Activated gamma-delta T cell treated with anti-CD3 and anti-CD28 coated beads, Interleukin-2, amount 50 U/mL, for 16 hours (primary cell): Measurements from ENCODE around the gene ATXN10.

Source experiments
- DNase-seq: peaks from one replicate; pipeline ENCODE4 v3.0.0-alpha.2; 2020; ENCODE audit warnings: low read depth

Gene ATXN10

DNA sequence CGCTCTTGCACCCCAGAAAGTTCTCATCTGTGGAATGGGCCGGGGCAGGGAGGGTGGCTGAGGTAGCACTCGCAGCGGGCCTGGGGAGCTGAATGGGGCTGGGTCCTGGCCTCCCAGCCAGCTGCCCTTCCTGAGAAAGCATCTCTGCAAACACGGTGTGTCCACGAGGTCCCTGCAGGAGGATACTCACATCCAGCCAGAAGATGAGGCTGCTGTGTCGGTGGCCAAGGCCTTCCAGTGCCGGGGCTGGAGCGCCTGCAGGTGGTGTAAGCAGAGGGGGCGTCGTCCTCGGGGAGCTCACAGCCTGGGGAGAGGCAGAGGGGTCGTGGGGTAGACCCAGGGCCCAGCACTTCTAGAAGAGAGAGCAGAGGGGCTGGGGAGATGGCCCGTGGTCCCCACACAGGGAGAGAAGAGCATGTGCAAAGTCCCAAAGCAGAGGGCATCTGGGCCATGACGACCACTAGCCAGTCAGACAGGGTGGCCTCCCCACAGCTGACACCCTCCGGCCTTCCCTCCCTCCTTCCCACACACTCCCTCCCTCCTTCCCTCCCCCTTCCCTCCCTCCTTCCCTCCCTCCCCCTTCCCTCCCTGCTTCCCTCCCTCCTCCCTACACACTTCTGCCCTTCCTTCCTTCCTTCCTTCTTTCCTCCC lies 207.4 kb downstream of the ATXN10 start:
- DNase-seq, result no peak

DNA sequence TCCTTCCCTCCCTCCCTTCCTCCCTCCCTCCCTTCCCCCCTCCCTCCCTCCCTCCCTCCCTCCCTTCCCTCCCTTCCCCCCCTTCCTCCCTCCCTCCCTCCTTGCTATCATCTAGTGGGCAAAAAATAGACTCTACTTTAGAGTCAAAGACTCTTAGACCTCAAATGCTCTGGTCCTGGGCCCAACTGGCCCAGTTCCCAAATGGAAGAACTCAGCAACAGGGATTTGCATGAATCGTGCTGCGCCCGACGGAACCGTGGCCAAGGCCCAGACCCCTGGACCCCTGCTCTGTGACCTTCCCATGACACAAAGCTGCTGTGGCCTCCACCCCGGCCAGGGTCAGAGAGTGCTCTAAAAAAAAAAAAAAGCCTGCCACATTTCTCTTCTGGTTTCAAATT lies 207.9 kb downstream of the ATXN10 start:
- no peak for DNase-seq

DNA sequence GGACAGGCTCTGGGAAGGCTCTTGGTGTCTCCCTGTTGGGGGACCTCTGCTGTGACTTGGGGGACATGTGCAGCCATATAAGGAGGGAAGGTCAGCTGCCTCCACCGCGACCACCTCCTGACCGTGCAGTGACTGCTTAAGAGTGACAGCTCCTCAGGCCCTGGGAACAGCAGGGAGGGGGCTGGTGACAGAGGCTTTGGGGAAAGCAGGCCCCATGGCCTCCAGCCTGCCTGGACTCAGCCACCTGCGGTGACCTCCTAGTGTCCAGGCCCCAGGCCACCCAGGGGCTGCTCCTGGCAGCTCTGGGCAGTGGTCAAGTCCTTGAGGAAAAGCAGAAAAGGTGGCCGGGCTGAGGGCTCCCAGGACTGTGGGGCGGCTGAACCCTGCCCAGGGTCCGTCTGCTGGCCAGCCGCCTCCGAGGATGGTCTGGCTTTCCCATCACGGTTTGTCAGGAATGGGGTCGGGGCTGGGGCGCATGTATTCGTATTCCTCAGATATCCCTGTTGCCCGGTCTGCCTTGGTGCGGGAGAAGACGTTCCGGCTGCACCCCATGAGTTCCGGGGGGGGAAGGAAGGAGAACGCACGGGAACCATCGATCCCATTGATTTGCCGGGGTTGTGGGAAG lies 208.6 kb downstream of the ATXN10 start:
- no peak for DNase-seq

DNA sequence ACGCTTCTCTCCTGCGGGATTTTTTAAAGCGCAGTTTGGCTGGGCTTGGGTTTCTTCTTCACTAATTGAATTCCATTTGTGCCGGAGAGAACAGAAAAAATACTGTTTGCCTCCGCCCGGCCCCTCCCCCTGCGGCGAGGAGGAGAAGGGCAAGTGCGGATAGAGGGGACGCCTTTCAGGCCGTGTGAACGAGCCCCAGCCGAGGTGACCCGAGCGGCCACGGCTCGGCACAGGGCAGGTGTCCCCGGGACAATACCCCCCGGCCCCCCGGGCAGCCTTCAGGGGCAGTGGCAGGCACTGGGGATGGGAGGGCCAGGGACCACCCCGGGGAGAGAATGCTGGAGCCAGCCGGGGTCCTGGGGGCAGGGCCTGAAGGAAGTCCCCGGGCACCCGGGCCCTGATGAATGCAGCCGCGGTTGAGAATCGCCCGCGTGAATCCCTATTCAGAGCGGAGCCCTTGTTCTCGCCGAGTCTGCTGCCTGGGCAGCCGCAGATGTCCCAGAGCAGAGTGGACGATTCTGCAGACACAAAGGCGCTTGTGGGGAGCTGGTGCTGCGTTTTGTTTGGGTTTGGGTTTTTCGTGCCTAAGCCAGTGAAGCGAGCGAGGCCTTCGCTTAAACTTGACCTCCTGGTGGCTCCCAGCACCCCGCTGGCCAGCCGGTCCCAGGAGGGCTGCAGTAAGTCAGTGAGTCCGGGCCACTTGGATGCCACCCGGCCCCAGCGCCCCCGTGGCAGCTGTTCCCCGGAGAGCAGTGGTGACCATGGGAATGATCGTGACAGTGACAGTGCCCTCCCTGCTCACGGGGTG lies 209.3 kb downstream of the ATXN10 start:
- no peak for DNase-seq

DNA sequence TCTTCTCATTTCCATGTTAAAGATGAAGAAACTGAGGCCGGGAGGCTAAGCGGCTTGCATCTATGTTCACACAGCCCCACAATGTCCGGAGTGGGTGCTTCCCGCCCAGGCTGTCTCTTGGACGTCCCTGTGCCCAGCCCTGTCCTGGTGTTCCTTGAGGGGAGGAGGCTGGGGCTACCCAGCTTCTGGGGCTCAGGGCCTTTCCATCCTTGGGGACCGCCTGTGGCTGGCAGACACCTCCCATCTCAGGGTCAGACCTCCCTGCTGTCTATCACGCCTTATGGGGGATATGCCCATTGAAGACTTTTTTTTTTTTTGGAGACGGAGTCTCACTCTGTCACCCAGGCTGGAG lies 209.9 kb downstream of the ATXN10 start:
- DNase-seq, result no peak

DNA sequence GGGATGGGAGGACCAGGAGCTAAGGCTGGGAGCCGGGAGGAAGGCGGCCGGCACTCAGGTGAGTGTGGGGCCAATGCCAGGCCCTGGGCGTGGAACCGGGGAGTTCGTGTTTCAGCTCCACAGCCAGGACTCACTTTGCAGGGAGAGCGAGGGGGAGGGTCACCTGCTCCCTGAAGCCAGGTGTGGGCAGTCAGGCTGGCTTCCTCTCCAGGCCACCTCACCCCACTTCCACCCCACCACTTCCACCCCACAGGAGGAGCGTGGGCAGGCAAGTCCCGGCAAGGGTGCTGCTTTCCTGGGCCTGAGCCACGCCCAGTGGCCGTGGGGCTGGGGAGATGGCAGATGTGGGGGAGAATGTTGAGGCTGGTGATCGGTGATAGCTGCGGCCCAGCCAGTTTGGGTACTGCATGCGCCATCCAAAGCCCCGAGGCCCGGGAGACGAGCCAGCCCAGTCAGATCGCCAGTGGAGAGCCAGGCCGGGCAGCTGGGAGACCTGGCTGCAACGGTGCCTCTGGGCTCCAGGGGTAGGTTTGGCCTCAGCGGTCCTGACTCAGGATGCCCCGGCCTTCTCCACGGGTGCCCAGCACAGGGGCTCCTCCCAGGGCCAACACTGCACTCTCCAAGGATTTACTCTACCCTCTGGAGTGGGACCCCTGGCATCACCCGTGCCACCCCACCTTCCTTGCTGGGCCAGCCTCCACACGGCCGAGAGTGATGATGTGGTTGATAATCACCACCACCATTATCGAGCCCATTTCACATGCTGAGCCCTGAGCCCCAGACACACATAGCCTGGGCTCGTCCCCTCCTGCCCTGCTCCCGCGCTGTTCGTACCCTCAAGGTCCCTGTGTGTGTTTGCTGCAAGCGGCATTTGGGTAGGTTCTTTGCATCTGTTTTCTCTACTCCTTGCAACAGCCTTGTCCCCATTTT lies 211.5 kb downstream of the ATXN10 start:
- no peak for DNase-seq

DNA sequence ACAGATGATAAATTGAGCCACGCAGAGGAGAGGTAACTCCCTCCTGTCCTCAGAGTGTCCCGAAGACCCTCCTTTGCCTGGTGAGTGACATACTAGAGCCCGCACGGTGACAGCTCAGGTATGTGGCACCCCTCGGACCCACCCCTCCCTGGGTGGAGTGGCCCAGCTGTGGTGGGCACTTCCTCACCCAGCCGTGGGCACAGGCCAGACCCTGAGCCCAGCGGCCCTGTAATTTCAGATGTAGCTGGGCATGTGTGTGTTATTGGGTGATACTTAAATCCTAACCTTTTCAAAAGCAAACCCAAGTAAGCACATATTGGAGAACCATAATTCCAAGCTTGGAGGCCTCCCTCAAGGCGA lies 212.2 kb downstream of the ATXN10 start:
- DNase-seq, result no peak

DNA sequence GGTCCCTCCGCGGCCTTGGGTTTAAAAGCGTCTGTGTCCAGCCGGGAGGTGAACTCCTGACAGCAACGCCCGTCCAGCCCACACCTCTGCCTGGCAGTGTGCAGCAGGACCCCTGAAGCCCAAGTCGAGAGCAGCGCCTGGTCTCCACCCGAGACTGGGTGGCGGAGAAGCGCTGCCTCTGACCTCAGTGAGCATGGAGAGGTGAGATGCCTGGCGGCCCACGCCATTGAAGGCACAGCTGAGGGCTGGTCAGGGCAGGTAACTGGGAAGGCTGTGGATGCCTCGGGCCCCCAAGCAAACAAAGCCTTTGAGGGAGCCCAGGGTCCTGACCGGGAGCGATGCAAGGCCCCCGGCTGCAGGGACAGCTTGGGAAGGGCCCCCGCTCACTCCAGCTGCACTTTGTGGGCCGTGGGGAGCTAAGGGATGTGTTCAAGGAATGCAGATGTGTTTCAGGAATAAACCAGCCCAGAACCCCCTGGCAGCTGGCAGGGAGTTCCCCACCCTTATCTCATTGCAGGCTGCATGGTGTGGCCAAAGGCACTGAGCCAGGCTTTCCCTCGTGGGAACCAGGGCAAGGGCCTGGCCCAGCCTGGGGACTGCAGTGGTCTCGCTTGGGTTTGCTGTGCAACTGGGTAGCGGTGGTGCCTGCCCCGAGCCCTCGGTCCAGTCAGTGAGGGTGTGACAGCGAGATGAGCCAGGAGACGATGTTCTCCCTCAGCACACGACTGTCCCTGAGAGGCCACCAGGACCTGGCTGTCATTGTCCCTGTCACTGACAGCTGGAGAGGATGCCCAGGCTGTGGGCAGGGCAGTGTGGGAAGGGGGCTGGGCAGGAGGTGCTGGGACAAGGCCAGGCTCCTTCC lies 212.8 kb downstream of the ATXN10 start:
- no peak for DNase-seq

DNA sequence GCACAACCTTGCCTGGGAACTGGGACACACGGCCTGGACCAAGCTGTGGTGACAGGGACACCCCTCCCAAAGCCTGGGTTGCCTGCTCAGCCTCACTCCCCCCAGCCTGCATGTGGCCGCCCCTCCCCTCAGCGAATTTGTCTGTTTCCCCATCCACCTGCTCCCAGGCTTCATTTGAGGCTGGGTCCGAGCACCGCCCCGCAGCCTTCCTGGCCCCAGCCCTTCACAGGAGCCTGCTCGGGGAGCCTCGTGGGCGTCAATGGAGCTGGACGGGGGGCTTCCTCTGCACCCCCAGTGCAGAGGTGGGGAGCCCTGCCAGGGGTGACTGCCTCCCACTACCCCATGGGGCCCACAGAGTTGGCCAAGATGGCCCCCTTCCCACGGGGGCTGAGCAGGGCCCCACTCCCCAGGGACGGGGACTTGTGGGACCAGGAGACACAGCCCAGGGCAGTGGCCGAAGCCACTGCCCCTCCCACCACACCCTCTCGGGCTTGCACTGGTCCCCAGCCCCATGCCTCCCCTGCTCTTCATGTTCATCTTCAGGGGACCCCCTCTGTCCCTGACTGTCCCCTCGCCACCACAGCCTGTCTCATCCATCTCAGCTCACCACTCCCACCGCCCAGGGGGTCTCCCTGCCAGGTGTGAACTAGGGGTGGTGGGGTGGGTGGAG lies 213.7 kb downstream of the ATXN10 start:
- no peak for DNase-seq

DNA sequence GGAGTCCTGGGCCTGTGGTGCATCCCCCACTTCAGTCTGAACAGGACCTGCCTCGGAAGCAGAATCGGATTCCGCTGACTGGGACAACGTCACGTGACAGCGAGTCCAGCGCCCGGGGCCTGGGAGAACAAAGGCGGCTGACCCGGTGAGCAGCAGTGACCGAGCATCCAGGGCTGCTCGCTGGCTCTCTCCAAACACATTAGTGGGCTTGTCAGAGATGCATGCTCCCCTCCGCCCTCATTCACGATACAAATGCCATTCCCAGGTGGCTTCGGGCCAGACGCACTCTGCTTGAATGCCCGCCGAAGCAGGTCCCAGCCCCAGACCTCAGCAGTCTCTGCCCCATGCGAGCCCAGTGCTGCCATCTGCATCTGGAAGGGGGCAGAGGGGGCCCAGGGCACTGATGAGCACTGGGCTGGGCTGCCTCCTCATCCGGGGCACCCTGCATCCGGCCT lies 214.3 kb downstream of the ATXN10 start:
- DNase-seq, result no peak

DNA sequence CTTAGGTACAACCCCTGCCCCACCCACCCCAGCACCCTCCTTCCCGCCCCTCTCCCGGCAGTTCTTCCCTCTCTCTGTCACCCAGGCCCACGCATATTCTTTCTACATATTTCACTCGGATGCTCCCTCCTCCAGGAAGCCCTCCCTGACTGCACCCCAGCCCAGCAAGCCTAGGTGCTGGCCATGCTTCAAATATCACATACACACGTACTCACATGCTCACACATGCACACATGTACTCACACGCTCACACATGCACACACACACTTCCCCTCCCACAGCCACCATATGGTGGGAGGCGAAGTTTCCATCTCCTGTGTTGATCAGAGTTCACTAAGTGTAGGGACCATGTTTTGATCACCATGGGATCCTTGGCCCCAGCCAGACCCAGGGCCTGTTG lies 214.9 kb downstream of the ATXN10 start:
- no peak for DNase-seq

DNA sequence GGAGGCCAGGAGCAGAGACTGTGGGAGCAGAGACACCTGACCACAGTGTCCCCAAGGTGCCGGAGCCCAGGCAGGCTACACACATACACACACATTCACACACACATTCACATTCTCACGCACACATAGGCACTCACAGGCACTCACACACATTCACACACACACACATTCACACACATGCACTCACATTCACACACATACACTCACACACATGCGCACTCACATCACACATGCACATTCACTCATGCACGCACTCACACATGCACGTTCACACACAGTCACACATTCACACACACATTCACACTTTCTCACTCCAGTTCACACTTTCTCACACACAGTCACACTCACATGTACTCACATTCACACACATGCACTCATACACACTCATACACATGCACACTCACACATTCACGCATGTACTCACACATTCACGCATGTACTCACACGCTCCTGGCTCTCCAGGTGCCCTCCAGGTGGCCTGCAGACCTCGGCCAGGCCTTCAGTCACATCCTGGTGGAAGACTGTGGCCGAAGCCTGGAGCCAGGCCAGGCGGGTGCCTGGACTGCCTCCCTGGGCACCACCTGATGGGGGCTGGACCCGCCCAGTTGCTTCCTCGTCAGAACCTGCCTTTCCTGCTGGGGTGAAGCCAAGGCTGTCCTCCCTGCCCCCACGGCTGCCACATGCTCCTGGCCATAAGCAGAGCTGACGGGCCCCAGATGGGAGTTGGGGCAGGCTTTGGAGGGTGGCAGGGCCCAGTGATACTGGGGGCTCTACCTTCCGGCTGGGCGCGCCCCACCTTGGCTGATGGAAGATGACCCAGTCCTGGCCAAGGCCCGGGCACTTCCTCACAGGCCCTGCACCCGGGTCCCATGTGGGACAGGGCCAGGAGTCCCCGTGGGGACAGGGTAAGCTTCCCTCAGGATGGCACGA lies 215.8 kb downstream of the ATXN10 start:
- no peak for DNase-seq

DNA sequence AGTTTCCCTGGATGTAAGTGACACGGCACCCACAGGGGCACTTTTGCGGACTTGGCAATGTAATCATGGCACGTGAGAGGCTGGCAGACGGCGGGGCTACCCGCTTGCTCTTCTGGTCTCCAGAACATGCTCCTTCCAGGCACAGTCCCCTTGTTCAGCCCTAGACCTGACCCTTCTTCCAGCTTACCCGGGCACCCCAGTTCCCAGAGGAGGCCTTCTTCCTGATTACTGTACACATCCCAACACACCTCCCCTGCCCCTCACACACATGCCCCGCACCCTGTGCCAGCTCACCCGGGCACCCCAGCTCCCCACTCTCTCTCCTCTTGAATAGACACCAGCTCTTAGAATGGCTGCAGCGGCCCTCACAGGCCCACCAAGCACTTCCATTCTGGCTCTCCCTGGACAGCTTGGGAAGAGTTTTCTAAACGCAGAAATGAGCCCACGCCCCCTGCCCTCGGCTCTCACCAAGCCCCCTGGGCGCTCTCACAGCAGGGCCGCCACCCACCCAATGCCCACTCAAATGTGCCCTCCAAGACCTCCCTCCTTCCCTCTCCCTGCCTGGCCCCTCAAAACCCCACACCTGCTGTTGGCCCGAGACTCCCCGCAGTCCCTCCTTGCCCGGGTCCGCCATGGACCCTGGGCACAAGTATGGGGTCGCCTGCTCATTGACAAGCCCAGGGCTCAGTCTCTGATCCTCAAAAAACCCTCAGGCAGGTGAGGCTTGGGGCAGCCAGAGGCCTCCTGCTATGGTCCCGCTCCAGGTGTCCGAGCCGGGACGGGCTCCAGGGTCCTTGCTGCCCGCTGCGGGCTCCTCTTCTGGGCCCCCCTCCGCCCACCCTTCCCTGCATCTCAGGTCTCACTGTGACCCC lies 216.8 kb downstream of the ATXN10 start:
- no peak for DNase-seq

DNA sequence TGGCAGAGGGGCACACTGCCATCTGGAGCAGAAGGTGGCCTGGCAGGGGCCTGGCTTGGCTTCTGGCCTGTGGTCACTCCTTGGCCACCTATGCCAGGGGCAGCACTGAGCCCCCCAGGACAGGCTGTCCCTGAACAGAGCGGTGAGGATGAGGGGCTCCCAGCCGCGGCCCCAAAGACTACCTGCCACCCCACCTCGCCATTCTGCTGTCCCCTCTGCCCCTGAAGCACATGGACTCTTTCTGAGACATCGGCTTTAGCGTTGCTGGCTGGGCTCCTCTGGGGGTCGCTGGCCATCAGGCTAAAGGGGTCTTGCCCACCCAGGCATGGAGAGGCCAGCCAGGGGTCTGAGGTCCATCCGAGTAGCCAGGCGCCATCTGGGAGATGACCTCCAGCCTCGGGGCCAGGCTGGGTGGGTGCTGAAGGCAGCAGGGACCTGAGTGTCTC lies 217.5 kb downstream of the ATXN10 start:
- no peak for DNase-seq

DNA sequence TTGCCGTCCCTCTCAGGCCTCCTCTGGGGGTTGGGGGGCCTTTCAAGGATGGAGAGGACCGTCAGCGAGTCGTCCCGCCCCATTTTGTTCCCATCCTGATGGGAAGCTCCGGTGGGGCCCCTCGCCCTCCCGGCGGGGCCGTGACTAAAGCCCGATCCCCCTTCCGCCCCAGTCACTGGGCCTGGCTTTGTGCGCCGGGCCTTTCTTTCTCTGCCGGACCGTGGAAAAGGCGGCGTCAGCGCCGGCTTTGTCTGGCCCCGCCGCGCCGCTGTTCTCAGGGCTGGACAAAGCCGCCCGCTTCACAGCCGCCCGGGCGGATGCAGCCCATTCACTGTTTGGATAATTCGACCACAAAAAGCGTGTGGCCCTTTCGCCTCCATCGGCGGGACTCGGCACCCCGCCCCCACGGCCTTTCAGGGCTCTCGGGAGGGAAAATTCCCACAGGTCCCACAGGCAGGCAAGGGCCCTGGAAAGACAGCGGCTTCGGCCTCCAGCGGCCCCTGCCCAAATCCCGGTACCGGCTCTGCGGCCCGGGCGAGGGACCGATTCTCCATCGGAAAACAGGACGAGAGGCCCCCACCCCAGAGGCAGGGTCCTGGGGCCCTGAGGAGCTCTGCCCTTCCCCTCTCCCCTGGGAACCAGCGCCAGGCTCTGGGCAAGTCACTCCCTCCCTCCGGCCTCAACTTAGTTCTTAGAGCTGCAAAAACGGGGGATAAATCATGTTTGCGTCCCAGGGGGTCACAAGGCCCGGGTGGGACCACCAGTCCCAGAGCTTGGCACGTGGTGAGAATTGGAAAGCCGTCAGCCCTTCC lies 218.1 kb downstream of the ATXN10 start:
- no peak for DNase-seq

DNA sequence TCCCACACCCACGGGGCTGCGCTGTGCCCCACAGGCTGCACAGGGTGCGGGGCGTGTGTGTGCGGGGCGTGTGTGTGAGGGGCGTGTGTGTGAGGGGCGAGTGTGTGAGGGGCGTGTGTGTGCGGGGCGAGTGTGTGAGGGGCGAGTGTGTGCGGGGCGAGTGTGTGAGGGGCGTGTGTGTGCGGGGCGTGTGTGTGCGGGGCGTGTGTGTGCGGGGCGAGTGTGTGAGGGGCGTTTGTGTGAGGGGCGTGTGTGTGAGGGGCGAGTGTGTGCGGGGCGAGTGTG lies 218.7 kb downstream of the ATXN10 start:
- no peak for DNase-seq

DNA sequence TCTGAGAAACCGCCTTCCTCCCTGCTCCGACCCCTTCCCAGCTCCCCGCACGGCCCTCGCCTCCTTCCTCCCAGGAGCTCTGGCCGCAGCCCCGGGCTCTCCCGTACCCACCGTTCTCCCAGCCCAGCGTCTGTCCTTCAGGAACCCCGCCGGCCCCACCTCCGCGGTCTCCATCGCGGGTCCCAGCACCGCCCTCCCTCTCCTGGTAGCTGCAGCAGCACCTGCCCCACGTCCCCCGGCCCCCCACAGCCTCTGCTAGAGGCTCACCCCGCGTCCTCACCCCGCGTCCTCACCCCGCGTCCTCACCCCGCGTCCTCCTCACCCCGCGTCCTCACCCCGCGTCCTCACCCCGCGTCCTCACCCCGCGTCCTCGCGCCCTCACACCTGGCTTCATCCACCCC lies 219.4 kb downstream of the ATXN10 start:
- DNase-seq, result no peak

DNA sequence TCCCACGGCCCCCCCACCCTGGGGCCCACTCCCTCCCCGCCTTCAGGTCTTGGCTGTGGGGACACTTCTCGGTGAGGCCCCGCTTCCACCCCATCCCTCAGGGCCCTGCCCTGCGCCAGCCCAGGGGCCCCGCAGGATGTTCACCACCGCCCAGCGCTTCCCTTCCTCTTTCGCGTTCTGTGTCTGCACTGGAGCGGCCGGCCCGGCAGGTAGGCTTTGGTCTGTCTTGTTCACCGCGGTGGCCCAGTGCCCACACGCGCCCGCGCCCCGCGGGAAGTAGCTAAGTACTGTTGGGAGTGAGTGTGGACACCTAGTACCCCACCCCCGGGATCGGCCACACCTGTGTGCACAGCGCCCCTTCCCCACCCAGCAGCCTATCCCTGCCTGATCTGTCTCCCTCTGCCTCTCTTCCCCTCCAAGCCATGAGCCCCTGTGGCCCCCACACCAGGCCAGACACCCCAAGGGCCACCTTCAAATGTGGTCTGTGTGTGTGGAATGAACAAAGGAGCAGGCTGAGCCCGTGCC lies 219.9 kb downstream of the ATXN10 start:
- no peak for DNase-seq
